Pericardium fibroblast (primary cell): Measurements from ENCODE around the gene DAAM2. TPM values are rescaled to one million over a fixed set of nuclear protein-coding genes. Genes with fewer than 3 reads are reported as not detected.

Experiments used
- total RNA-seq: library from RNA; depleted of rRNA; stranded (reverse); fragments of >200 nt; gene quantifications from 2 replicates; pipeline ENCODE4 v1.2.3, GENCODE V29; 2015

DAAM2 gene
- 11.2 and 26.6 TPM in 2 replicates for total RNA-seq

DNA sequence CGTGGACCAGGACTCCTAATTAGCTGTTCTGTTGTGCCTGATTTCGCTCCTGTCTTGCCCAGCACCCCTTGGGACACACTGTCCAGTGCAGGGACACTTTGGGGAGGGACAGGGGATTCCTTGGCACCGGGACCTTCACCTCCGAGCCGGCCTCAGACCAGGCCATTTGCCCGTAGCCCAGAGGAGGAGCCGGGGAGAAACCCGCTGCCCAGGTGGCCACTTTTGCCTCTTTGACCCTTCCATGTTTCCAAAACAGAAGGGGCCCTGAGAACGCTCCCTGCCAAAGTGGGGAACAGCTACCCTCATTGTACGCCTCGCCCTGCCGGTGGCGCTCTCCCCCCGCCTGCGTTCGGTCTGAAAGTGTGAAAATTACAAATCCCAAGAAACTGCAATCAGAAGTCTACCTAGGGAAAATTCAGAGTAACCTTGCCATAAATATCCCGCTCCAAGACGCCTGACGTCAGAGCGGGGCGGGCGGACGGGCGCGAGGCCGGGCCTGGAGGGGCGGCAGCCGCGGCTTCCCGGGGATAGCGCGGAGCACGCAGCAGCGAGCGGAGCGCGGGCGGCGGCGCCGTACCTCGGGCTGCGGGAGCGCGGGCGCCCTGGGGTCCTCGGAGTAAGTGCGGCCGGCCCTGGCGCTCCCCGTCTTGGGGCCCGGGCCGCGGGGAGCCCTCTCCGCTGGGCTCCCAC is at the start of gene DAAM2:
Gene DAAM2, plus strand, starts transcription at position 527 of the 690 bp plus-strand sequence. CDS start 63,927 bp downstream, outside the sequence.

DNA sequence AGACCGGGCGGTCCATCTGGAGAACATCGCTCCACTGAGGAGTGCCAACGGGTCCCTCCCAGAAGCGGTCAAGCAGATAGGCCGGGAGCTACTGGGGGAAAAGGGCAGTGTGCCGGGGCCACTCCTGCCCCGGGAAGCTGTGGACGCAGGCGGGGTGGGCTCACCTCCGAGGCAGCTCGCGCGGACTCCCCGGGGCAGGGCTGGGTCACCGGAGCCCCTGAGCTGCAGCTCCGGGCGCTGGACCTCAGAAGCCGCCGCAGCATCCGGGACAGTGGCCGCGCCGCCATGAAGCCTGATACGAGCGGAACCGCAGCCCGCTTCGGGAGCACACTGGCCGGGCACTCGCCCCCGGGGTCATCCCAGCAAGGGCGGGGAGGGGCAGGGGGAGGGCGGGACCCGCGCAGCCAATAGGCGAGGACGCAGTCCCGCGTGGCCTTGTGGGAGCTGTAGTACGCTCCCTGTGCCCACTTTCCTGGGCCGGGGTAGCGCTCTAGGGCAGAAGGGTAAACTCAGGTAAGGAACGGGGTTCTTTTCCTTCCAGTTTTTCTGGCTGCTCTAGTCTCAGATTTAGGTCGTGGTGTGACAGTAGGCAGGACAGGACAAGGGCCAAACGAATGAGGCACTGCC is 142.1 kb downstream of the DAAM2 start, which contains the start of gene MOCS1:
Gene MOCS1, minus strand, starts transcription at position 332 of the 627 bp plus-strand sequence. Its CDS starts 45 bp downstream, at position 287.

Other genes starting within 250 kb of the DAAM2 start
- gene KIF6, start 67.0 kb upstream of the DAAM2 start, total RNA-seq = under 0.01 TPM in 1 of 2 replicates, not detected in the other
- 7.9 and 15.2 TPM in 2 replicates for gene MOCS1, start 142.1 kb downstream of the DAAM2 start, total RNA-seq